Left forelimb (tissue), 1 donor: ENCODE results near the gene PAXIP1.

ENCODE experiments used
- DNase-seq: peaks from one replicate; pipeline ENCODE4 v3.0.0-alpha.2; 2018; ENCODE audit warnings: low spot score

The PAXIP1 gene

DNA sequence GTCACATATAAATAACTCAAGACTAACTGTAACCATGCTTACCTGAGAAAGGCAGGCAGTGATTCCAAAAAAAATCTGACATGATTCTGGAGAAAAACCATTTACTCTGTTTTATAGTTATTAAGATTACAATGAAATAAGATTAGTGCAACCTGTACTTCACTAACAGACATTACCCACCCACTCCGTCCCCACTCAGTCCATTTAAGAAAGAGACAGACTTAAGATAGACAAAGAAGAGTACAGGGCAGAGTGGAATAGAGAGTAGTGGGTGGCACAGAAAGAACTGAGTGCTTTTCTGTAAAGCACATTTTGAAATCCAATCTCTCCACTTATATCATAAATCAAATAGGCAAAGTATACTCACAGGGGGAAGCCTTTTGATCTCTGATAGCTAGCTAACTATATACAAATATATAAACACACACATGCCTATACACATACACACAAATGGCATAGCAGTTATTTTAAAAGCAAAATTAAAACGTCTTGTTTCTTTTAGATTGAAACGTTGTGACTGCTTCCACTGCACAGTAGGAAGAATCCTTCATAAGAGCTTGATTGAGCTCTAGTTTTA is 11.9 kb downstream of the PAXIP1 start:
- no peak for DNase-seq

DNA sequence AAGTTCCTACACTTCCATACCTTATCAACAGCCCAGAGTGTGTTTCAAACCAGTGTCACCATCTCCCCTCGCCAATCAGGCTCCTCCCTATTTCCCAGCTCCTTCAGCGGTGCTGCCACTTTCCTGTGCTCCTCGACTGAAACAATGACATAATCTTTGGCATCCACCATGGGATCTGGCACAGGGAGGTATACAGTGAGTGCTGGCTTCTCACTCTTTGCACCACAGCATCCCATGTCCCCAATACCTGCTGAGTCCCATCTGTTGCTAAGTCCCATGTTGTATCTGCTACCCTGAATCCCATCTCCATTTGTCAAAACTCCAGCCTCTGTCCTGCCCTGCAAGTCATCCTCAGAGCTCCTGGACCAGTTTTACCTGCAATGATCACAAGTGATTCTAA is 15.4 kb downstream of the PAXIP1 start:
- DNase-seq = no peak

DNA sequence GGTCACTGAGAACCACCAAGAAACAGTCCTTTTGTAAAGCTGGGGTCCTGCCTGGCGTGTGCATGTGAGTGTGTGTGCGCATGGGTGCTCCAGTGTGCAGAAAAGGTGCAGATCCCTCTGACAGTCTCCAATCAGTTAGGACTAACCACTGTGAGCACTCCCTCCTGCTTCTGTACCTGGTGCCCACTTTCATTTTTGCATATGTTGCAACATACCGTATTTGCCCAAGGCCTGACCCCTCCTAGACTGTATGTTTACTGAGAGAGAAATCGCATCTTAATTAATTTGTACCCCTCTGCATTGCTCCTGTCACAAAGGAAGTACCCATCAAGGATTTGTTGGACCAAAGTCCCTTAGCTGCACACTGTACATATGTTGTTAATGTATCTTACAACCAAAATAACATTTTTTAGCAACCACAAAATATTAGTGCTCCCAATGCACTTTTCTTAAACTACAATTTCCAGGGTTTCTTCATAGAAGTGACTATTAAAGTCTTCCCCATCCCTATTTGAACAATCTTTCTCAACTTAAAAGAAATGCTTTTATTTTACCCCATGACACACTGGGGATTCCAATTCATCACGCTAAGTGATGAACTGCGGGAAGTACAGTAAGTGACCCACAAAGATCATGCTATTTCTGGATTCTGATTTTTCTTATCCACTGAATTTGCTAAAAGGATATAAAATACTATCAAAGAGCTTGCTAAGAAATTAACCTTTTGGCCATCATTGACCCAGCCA is 16.6 kb downstream of the PAXIP1 start:
- no peak for DNase-seq

DNA sequence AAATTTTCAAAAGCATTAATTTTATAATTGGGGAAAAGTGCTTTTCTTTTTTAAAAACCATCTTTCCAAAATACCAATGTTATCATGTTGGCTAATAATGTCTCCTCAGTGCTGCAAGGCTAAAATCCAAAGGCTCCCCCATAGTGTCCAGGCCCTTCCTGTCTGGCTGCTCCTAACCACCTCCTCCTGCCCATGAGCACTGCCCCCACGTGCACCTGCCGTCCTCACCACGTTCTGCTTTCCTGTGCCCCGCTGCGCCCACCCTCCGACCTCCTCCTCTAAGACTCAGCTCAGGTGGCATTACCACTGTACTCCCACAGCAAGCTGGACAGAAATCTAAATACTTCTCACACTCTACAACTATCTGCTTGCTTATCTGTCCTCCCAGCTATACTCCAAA is 17.7 kb downstream of the PAXIP1 start:
- no peak for DNase-seq

DNA sequence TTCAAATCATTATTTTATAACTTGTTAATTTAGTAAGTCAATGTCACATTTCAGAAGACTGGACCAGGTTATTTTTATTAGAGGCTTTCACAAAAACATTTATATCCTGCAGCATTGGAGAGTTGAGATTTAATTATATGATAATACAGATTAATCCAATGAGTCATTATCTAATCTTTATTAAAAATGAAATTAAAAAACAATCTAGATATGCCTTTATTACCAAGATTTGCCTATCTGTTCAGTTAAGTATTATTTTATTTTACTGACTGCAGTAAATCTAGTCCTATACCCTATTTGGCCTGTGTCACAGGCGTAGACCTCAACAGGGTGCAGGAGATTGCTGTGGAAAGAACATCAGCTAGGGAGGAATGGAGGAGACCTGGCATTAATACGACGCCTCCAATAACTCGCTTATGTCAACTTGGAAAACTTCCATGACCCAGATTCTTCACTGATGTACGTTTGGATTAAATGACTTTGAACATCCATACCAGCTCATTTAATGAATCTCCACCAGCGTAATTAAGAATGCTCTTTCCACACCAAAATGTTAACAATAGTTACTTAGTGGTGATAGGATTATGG is 18.2 kb downstream of the PAXIP1 start:
- no peak for DNase-seq

DNA sequence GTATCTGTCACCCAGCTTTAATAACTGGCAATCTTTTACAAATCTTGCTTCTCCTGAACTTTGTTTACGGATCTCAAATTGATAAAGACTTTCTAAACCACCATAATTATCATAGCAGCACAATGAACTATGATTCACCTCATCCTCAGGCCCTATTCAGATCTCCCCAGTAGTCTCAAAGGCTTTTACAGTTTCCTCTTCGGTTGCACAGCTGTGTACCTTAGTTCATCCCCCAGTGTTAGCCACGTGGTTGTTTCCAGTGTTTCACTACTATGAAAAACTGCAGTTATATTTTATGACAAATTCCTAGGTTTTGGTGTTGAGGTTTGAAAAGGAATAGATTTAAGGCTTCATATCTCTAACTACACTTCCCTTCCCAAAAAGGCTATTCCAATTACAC is 24.9 kb downstream of the PAXIP1 start:
- no peak for DNase-seq

DNA sequence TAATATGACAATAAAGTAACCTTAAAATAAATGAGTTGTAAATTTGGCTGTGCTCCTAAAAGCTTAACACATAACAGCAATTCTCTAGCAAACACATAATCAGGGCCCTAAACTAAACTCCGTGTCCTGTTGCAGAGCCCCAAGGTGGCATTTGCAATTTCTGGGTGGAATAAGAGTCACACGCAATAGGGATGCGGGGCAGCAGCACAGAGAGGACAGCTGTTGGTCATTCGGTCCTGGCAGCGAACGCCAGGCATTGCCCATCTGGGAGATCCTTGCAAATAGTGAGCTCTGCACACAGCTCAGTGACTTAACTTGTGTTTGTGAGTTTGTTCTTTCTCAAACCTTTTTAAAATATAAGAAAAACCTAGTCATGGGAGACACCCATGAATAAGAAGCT is 25.7 kb downstream of the PAXIP1 start:
- DNase-seq = no peak

DNA sequence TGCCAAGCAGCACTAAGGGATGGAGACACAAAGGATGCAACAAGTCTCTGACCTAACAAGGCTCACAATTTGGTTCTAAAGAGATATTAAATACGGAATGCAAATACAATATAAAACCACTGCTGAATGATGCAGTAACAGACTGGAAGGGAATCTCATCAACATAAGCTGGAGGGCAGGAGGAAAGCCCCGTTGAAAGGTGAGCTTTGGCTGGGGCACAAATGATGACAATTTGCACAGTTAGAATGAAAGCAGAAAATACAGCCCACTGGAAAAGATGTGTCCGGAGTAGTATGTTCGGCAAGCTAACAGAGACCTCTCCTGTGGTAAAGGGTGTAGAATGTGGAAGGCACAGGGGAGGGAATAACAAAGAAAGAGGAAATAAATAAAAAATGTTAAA is 26.1 kb downstream of the PAXIP1 start:
- no peak for DNase-seq

DNA sequence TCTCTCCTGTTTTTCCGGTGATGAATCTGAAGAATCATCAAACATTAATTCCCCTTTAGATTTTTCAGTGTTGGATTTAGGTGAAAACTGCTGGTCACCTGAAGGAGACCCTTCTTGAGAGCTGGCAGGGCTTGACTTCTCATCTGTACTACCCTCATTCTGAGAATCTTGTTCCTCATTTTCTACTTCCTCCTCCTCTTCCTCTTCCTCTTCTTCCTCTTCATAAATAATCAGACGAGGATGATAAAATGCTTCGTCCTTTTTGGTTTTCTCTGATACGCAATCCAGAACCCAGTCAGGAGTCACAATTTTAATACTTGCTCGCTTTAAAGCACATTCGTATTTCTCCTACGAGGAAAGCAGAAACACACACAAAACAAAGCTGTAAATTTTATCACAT is 26.9 kb downstream of the PAXIP1 start:
- no peak for DNase-seq

DNA sequence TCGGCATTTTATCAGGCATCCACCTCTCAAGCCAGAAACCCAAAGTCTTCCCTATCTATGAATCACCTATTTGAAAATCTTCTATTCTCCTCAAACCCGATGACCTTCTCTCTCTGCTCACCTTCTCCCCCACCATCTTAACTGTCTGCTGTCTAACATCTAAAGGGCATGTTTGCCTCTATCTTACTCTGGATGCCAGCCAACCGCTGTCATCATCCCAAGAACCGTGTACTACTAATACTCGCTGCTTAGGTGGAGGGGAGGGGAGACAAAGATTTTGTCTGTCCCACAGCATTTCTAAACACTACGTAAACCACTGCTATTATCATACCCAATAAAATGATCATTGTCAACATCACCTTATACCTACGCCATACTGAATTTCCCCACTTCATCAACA is 29.5 kb downstream of the PAXIP1 start:
- DNase-seq = no peak

DNA sequence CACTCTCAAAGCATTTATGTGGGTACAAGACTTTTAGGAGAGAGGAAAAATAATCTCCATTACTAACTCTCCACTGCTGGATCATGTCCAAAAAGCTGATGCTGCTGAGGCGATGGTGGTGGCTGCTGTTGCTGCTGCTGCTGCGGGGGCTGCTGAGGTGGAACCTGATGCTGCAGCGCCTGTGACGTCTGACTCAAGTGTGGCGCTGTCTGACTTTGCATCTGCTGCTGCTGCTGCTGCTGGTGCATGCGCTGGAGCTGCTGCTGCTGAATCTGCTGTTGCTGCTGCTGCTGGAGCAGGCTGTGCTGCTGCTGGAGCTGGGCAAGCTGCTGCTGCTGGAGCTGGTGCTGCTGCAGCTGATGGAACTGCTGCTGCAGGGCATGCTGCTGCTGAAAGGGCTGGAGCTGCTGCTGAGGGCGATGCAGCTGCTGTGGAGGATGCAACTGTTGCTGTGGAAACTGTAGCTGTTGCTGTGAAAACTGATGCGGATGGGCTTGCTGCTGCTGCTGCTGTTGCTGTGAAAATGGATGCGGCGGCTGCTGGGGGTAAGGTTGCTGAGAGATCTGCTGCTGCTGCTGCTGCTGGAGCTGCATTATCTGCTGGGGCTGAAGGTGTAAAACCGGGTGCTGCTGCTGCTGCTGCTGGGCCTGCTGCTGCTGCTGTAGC is 34.5 kb downstream of the PAXIP1 start:
- DNase-seq = no peak

DNA sequence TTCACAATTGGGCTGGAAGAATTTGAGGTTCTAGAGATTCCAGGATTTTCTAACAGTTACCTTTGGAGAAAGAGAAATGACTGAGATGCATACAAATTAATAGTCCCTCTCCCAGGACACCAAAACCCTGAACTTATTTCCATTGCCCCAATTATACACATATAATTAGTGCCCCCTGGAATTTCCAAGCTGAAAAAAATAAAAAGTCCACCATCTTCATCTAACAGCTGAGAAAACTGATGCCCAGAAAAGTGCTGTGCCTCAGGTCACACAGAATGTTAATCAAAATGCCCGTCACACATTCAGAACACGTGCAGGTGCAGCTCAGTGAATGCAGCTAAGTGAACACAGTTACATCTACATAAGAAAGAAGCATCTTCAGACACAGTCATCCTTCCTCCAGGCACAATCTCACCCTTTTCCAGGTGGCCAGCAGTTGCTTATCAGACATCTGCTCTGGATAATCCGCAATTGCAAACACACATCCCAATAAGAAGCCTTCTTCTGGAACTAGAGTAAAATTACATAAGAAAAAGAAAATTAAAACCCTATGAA is 35.4 kb downstream of the PAXIP1 start:
- DNase-seq = no peak

DNA sequence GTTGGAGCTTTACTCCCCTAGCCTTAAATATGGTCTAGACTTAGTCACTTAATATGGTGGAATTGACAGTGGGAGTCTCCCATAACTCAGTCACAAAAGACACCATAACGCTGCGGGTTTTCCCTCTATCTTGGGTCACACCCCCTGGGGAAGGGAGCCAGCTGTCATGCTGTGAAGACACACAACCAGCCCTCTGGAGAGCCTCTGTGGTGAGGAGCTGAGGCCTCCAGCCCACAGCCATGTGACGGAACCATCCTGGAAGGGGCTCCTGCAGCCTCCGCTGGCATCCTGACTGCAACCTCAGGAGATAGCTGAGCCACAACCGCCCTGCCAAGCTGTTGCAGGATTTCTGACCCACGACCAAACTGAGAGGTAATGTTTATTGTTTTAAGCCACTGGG is 37.9 kb downstream of the PAXIP1 start:
- no peak for DNase-seq

DNA sequence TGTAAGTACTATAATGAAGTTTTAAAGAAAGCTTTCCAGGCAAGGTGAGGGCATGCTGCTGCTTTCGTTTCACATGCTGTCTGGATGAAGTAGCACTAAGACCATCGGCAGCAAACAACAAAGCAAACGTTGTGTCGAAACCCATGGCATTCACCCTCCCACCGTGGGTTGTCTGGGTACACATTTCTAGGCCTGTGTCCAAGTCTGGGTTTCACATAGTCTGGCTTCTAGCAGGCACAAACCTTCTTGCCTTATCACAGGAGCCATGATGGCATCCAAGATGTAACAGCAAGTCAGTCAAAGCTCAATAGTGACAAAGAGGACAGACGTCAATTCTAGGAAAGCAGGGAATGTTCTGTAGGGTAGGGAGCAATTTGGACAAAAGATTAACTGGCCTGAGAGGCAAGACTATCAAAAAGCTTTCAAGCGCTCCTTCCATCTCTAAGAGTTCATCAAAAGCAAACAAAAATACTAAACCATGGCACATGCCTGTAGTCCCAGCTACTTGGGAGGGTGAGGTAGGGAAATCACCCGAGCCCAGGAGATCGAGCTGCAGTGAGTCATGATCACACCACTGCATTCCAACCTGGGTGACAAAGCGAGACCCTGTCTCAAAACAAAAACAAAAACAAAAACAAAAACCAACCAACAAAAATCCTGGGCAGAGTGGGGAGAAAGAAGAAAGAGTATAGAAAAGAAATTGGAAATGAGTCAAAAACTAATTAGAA is 42.7 kb downstream of the PAXIP1 start:
- no peak for DNase-seq

DNA sequence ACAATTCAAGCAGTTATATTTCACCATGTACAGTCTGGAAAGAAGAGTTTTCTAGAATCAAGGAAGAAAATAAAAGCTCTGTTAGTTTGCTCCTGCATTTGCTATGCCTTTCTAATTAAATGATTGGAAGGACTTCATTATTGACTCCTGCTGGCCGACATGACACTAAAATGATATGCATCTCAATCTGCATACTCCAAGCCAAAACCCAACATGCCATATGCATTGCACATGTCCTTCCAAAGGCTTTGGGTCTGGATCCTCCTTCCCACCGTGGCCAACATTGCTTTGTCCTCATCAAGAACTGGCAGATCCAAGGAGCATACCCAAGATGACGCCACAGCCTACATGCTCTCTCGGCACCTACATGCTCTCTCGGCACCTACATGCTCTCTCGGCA is 46.5 kb downstream of the PAXIP1 start:
- no peak for DNase-seq

DNA sequence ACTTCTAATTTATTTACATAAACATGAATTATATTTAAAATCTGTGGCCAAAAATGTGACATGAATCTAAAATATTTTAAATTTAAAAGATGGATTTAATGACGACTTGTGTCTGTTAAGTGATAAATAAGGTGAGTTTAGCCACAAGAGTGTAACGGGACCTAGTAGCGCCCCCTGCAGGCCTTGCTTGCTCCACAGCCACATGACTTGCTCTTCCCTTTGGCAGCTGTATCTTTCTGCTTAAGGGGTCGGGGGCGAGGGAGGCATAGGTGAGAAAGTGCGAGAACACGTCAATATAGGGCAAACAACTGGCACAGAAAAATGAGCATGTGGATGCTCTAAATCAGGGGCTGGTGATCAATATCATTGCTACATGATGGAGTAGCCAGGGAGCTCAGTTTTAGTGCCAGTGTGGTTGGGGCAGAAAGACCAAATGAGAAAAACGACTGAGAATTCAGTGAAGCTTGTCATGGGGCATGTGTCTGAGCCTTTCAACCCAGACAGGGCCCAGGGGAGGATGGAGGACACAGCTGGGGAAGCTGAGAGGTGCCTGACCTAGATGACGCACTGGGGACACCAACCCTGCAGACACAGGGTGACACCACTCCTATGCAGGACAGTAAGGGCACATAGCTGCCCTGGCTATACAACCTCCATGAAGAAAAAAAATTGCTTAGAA is 49.8 kb downstream of the PAXIP1 start:
- DNase-seq = no peak

DNA sequence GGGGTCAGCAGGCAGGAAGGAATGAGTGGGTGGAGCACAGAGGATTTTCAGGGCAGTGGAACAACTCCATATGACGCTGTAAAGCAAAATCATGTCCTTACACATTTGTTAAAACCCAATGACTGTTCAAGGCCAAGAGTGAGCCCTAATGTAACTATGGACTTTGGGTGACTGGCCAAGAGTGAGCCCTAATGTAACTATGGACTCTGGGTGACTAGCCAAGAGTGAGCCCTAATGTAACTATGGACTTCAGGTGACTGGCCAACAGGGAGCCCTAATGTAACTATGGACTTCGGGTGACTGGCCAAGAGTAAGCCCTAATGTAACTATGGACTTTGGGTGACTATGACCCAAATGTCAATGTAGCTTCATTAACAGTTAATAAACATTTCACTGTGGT is 52.0 kb downstream of the PAXIP1 start:
- DNase-seq = no peak

DNA sequence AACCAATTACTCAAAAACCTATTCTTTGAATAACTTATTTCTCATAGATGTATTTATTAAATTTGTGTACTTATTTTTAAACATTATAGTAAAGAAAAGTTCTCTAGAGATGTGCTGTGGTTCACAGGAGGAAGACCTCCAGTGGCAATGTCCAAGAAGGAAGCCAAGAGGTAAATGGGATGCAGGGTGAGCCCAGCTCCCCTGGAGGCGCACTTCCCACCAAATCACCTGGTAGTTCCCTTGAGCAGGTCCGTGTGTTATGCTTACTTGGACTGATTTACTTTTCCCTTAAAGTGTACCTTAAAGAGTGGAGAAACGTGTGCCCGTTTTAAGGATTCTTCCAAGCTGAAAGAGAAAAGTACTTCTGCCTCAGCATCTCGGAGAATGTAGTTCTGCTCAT is 55.3 kb downstream of the PAXIP1 start:
- no peak for DNase-seq

DNA sequence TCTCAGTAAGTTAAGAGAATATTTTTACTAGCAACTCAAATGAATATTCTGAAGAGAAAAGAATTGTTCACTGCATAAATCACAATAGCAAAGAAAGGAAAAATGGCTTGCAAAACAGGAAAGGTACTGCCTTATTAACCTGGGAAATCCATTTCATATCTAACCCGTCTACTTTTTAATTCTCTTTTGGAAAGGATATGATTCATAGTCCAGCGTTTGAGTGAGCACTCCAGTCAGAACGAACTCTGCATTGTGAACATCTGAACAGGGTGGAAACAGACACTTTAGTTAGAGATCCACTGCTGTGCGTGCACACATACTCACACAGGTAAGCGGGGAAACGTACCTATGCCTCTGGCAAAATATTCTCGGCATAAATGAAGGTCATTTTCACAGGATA is 56.8 kb downstream of the PAXIP1 start:
- DNase-seq = no peak

DNA sequence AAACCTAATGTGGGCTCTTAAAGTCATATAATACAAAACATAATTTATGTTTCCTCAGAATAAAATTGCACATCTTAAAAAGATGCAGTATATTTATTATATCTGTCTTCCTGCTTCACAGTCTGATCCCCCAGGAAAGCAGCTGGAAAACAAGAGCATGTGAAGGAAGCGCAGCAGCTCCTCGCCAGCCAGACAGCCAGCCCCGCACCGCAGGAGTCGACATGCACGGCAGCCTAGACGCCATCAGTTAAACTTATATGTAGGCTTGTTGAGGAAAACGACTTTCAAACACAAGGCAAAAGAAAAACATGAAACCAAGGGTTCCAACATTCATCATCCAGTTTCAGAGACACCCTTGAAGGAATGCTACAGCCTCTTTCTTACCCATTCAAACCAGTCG is 59.0 kb downstream of the PAXIP1 start:
- DNase-seq = no peak

DNA sequence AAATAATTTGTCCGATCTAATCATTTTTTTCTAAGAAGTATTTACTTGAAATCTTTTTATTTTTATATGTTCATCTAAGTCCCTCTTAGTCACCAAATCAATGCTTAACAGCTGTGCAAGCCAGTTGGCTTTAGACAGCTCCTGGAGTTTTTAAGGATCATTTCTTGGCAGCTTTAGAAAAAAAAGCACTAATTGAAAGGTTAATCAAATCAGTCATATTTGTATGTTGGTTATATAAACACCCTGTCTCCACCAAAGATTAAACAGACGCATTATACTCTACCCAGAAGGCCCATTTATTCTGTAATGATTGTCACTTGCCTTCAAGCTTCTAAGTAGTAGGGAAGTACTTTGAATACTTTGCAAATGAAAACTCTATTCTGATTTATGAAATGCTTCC is 60.2 kb downstream of the PAXIP1 start:
- no peak for DNase-seq

DNA sequence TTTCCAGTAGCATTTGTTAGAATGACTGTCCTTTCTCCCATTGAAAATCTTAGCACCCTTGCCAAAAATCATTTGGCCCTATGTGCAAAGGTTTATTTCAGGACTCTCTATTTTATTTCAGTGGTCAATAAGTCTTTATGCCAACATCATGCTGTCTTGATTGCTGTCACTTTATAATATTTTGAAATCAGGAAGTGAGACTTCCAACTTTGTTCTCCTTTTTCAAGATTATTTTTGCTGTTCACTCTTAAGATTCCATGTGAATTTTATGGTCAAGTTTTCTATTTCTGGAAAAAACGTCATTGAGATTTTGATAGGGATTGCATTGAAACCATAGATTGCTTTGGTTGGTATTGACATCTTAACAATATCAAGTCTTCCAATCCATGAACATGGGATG is 65.1 kb downstream of the PAXIP1 start:
- no peak for DNase-seq
